Measurements from ENCODE around the gene ALOX15. TPM values are rescaled to one million over a fixed set of nuclear protein-coding genes. Genes with fewer than 3 reads are reported as not detected.
"Not testable (repeated sequence)": the region's sequence is repeated elsewhere in the genome, so short reads cannot be mapped to it uniquely, and the experiment has no call there.

The ALOX15 gene
- total RNA-seq, 2 donors from 2014 or later, result 0.14 TPM; not detected in 1

GRCh38 chr17:4605826-4606225 is 35.7 kb downstream of the ALOX15 start:
- H3K36me3 Mint-ChIP-seq, result no peaks in the 10 kb centered on the region
- no peaks in the 10 kb centered on the region for H3K9me3 Mint-ChIP-seq
- DNase-seq (ENCODE audit: low spot score in 2 of 2) (no peak), ATAC-seq (no peak)
- H3K27ac Mint-ChIP-seq, result no peak overlapping the region

GRCh38 chr17:4604736-4605135 is 36.7 kb downstream of the ALOX15 start:
- not testable (repeated sequence) for H3K27ac Mint-ChIP-seq

GRCh38 chr17:4604111-4604644 is 37.3 kb downstream of the ALOX15 start:
- no peak for DNase-seq (ENCODE audit: low spot score in 2 of 2)
- no peaks in the 10 kb centered on the region for H3K36me3 Mint-ChIP-seq
- no peaks in the 10 kb centered on the region for H3K9me3 Mint-ChIP-seq
- no peak for ATAC-seq
- no peak overlapping the region for H3K27ac Mint-ChIP-seq

More at GRCh38 chr17:4604736-4605135, 36.7 kb downstream of the ALOX15 start:
- not testable (repeated sequence) for ATAC-seq; H3K9me3 Mint-ChIP-seq; DNase-seq (ENCODE audit: low spot score in 2 of 2); H3K36me3 Mint-ChIP-seq

GRCh38 chr17:4602041-4602440 is 39.4 kb downstream of the ALOX15 start:
- Mint-ChIP-seq H3K36me3 (no peaks in the 10 kb centered on the region), H3K27ac (no peak overlapping the region), H3K9me3 (no peaks in the 10 kb centered on the region)
- ATAC-seq, result no peak
- no peak for DNase-seq (ENCODE audit: low spot score in 2 of 2)

- no peak for ATAC-seq
- H3K9me3 Mint-ChIP-seq, result no peaks in the 10 kb centered on the region
- DNase-seq (ENCODE audit: low spot score in 2 of 2), result no peak
- no peak overlapping the region for H3K27ac Mint-ChIP-seq
- no peaks in the 10 kb centered on the region for H3K36me3 Mint-ChIP-seq
Measured at GRCh38 chr17:4601326-4601725, 40.2 kb downstream of the ALOX15 start.

GRCh38 chr17:4600563-4600962 is 40.9 kb downstream of the ALOX15 start:
- no peak for ATAC-seq
- Mint-ChIP-seq H3K9me3 (no peaks in the 10 kb centered on the region), H3K36me3 (no peaks in the 10 kb centered on the region), H3K27ac (no peak overlapping the region)
- no peak for DNase-seq (ENCODE audit: low spot score in 2 of 2)

- DNase-seq (ENCODE audit: low spot score in 2 of 2), result no peak
- H3K36me3 Mint-ChIP-seq, result no peaks in the 10 kb centered on the region
- H3K9me3 Mint-ChIP-seq, result no peaks in the 10 kb centered on the region
- peak overlapping the region in 1 of 2 donors; percentile 12 for H3K27ac Mint-ChIP-seq
- no peak for ATAC-seq
Measured at GRCh38 chr17:4599505-4600281, 41.8 kb downstream of the ALOX15 start.

GRCh38 chr17:4598776-4599504 is 42.5 kb downstream of the ALOX15 start:
- ATAC-seq, result no peak
- Mint-ChIP-seq H3K36me3 (no peaks in the 10 kb centered on the region), H3K9me3 (no peaks in the 10 kb centered on the region), H3K27ac (peak overlapping the region in 1 of 2 donors; percentile 12)
- DNase-seq (ENCODE audit: low spot score in 2 of 2), result no peak

- Mint-ChIP-seq H3K36me3 (no peaks in the 10 kb centered on the region), H3K9me3 (no peaks in the 10 kb centered on the region), H3K27ac (no peak overlapping the region)
- no peak for ATAC-seq
- DNase-seq (ENCODE audit: low spot score in 2 of 2), result no peak
Measured at GRCh38 chr17:4597975-4598374, 43.5 kb downstream of the ALOX15 start.

- Mint-ChIP-seq H3K27ac (no peak overlapping the region), H3K36me3 (no peaks in the 10 kb centered on the region), H3K9me3 (no peaks in the 10 kb centered on the region)
- DNase-seq (ENCODE audit: low spot score in 2 of 2) (no peak), ATAC-seq (no peak)
Measured at GRCh38 chr17:4596636-4597380, 44.7 kb downstream of the ALOX15 start.

GRCh38 chr17:4595685-4596342 is 45.7 kb downstream of the ALOX15 start:
- not testable (repeated sequence) for H3K36me3 Mint-ChIP-seq; ATAC-seq; H3K9me3 Mint-ChIP-seq; DNase-seq (ENCODE audit: low spot score in 2 of 2); H3K27ac Mint-ChIP-seq

GRCh38 chr17:4594931-4595684 is 46.4 kb downstream of the ALOX15 start:
- H3K27ac Mint-ChIP-seq, result peak overlapping the region in 1 of 2 donors; percentile 29
- ATAC-seq (peak; percentile 45 to 80), DNase-seq (ENCODE audit: low spot score in 2 of 2) (peak in 1 of 2 donors; percentile 57)
- no peaks in the 10 kb centered on the region for H3K9me3 Mint-ChIP-seq
- H3K36me3 Mint-ChIP-seq, result no peaks in the 10 kb centered on the region

- ATAC-seq (no peak), DNase-seq (ENCODE audit: low spot score in 2 of 2) (no peak)
- no peak overlapping the region for H3K27ac Mint-ChIP-seq
- H3K36me3 Mint-ChIP-seq, result no peaks in the 10 kb centered on the region
- no peaks in the 10 kb centered on the region for H3K9me3 Mint-ChIP-seq
Measured at GRCh38 chr17:4594406-4594805, 47.1 kb downstream of the ALOX15 start.

GRCh38 chr17:4593021-4593421 is 48.5 kb downstream of the ALOX15 start:
- H3K36me3 Mint-ChIP-seq, result no peaks in the 10 kb centered on the region
- ATAC-seq (no peak), DNase-seq (ENCODE audit: low spot score in 2 of 2) (no peak)
- no peaks in the 10 kb centered on the region for H3K9me3 Mint-ChIP-seq
- H3K27ac Mint-ChIP-seq, result no peak overlapping the region

- Mint-ChIP-seq H3K9me3 (no peaks in the 10 kb centered on the region), H3K36me3 (no peaks in the 10 kb centered on the region), H3K27ac (no peak overlapping the region)
- DNase-seq (ENCODE audit: low spot score in 2 of 2) (no peak), ATAC-seq (no peak)
Measured at GRCh38 chr17:4592240-4593005, 49.1 kb downstream of the ALOX15 start.
